Measurements from ENCODE around the gene ASXL2.
"Not testable (repeated sequence)": the region's sequence is repeated elsewhere in the genome, so short reads cannot be mapped to it uniquely, and the experiment has no call there.

The ASXL2 gene

DNA sequence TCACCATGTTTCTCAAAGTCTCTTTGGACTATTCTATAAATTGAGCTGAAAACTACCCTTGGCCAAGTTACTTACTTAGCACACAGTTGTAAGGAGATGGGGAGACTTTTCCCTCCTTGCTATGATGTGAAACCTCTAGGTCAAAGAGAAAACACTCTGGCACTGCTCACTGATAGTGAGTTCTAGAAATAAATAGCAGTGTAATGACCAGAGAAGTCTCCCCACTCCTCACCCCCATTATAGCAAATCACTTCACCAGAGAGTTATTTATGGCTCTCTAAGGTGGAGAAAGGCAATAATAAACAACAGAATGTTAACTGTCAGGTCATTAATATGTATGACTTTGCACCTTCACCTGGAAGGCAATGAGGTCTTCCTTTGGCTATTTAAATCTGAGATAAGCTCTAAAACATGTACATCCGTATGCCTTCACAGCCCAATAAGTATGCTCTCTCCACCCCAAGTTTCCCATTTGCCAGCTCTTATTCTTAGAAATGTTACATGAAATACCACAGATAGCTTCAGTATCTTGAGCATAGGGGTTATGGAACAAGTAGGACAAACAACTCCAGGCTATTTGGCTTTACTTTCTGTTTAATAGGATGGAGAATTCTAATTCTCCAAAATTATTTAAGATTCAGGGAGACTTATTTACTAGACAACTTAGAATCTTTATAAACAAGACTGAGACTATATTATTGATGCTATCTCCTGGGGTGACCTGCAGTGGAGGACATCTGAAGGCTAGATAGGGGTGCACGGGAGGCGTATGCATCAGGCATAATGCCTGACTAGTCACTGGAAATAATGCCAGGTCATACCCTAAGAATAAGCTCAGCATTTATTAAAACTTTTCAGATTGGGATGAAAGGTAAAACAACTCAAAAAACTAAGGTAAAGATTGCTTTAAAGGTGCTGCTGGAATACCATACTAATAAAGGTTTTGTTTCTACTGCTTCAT, 139.6 kb downstream of the ASXL2 start:
- DNase-seq (ENCODE audit: low read depth in 3 of 3): no peak

DNA sequence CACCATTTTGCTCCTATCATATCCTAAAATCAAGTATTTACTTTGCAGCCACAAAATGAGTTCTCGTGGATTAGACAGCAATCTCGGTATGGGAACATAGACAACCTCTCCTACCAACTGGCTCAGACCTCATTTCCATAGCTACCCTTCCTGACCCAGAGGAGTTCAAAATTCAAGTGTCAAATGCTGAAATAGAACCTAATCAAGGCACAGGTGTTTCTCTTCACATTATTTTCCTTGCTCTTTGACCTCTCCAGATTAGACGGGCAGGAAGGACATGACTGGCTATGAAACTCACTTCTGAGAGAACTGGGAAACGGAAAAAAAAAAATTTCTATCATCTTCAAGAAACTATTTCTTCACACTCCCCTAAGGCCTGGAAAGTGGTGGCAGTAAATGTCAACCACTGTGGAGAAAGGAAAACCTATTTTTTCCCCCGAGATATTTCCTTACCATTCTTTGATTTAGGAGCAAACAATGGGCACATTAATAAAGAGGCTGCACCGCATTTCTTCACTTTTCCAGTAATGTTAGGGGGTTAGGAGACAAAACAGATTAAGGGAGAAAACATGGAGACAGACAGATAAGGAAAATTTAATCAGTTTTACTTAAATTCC, 141.3 kb downstream of the ASXL2 start:
- DNase-seq (ENCODE audit: low read depth in 3 of 3): no peak

DNA sequence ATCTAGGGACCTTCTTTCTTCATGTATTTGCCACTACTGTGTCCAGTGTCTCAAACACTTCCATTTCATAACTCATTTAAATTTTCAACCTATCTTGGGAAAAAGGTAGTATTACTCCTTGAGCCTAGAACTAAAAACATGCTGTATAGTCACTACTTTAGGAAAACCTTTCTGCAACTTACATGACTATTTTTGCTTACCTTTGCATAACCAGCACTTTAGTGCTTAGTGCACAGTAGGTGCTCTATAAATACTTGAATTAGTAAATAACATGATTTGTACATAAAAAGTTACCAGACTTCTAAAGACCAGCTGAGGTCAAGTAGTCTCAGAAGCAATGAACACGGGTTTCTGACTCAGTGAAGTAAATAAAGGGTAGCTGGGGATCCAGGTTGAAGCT, 142.5 kb downstream of the ASXL2 start:
- no peak for DNase-seq (ENCODE audit: low read depth in 3 of 3)

DNA sequence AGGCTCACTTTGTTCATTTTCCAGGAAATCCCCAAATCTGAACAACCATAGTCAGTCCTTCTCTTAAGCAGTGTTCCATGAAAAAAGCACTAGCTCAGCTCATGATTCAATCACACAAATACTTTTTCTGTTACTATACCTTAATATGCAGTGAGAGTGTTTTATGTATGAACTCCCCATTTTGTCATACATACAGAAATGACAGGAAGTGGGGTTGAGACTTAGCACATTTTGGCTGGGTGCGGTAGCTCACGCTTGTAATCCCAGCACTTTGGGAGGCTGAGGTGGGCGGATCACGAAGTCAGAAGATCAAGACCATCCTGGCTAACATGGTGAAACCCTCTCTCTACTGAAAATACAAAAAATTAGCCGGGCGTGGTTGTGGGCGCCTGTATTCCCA, 149.7 kb downstream of the ASXL2 start:
- no peak for DNase-seq (ENCODE audit: low read depth in 3 of 3)

DNA sequence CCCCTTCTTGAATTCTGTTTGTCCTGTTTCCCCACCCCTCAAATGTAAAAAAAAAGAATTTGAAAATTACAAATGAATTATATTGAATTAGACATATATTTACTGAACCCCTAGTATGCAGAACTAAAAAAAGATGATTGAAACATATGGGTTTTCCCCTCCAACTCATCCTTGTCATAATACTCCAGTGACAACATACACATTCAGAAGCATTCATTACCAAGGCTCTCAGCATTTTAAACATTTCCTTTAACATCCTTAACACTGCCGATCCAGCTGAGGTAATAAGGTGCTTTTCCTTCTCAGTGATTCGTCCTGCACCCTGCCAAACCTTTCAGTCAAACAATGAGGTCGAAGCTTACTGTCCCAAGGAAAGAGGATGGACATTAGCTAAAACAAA, 151.8 kb downstream of the ASXL2 start:
- no peak for DNase-seq (ENCODE audit: low read depth in 3 of 3)

DNA sequence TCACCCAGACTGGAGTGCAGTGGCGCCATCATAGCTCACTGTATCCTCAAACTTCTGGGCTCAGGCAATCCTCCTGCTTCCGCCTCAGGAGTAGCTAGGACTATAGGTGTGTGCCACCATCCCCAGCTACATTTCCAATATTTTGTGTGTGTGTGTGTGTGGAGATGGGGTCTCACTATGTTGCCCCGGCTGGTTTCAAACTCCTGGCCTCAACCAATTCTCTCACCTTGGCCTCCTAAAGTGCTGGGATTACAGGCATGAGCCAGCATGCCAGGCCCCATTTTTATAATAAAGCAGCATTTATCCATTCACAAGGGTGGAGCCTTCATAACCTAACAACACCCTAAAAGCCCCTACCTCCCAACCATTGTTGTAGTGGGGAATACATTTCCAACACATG, 152.4 kb downstream of the ASXL2 start:
- DNase-seq (ENCODE audit: low read depth in 3 of 3): no peak

DNA sequence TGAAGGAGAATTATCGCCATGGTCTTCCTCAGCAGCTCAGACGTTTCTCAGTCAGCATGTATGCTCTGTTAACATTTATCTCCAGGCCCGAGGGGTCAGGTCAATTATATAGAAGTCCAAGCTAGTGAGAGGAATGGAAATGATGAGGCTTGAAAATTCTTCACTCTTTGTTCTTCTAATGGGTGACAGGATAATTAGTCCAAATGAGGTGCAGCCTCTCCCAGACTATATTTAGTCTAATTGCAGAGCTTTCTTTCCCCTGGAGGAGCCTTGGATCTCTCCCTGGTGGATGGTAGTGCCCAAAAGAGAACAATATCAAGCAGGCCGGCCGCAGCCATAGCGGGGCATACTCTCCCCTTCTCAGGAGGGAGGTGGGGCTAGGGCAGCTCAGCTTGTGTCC, 153.5 kb downstream of the ASXL2 start:
- no peak for DNase-seq (ENCODE audit: low read depth in 3 of 3)

DNA sequence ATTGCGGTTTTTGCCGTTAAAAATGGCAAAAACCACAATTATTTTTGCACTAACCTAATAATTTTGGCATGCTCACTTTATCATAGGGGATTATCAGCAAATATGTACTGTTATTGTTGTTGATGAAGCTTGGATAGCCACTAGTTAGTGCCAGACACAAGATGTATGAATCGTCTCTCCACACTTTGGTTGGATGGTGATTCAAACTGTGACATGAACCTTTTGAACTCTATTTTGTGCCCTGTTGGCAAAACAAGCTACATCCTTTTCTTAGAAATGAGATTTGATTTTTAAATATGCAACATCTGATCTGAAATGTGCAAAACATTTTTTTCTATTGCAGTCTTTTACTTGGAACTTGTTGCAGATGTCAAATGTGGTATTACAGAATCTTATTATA, 156.1 kb downstream of the ASXL2 start:
- no peak for DNase-seq (ENCODE audit: low read depth in 3 of 3)

DNA sequence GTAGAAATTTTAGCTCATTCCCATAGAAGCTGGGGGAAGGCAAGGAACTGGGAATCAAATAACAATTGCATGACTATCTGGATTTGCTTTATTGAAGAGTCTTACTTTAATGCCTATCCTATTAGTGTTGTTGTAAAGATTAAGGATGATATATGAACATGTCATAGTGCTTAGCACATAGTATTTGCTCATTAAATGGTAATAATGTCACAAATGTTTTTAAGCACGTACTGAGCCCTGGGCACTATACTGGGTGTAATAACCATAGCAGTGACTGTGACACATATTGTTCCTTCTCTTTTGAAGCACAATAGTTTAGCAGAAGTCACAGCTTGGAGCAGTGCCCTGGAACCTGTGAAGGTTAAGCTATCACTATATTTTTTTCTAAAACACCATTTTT, 157.7 kb downstream of the ASXL2 start:
- no peak for DNase-seq (ENCODE audit: low read depth in 3 of 3)

DNA sequence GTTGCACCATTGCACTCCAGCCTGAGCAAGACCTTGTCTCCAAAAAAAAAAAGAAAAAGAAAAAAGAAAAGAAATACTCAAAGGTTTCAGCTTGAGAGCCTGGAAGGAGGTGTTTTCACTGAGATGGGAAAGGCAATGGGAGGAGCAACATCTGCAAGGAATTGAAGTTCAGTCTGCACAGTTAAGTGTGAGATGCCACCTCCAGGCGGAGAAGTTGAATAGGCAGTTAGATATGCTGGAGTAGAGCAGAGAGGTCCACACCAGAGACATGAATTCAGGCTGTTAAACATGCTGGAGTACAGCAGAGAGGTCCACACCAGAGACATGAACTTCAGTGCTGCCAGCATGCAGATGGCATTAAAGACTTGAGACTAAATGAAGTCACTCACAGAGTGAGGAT, 163.5 kb downstream of the ASXL2 start:
- no peak for DNase-seq (ENCODE audit: low read depth in 3 of 3)

DNA sequence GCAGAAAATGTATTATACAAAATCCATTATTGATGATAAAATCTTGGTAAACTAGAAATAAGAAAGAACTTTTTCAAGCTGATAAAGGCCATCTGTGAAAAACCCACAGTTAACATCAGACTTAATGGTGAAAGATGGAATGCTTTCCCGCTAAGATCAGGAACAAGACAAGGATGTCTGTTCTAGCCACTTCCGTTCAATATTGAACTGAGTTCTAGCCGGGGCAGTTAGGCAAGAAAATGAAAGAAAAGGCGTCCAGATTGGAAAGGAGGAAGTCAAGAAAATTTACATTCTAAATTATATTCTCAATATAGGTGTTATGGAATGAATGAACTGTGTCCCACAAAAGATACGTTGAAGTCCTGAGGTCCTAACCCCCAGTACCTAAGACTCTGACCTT, 165.8 kb downstream of the ASXL2 start:
- no peak for DNase-seq (ENCODE audit: low read depth in 3 of 3)

DNA sequence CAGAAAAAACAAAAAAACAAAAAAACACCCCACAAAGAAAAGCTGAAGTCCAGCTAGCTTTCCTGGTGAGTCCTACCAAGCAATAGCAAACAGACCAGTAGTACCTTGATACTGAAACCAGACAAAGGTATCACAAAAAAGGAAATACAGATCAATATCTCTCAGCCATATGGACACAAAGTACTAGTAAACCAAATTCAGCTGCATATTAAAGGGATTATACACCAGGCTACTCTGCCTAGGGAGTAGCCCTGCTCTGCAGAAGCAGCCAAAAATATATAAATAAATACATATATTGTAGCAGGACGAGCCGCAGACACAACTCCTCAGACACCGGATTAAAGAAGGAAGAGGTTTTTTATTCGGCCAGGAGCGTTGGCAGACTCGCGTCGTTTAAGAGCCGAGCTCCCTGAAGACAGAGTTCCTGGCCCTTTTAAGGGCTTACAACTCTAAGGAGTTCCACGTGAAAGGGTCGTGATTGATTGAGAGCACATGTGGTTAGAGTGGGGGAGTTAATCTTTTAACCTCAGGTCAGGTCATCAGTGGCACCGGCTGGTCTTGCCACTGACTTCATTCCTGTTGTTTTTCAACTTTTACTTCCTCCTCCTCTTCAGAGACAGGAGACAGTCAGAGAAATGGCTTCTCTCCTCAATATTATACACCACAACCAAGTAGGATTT, 166.5 kb downstream of the ASXL2 start:
- no peak for DNase-seq (ENCODE audit: low read depth in 3 of 3)

DNA sequence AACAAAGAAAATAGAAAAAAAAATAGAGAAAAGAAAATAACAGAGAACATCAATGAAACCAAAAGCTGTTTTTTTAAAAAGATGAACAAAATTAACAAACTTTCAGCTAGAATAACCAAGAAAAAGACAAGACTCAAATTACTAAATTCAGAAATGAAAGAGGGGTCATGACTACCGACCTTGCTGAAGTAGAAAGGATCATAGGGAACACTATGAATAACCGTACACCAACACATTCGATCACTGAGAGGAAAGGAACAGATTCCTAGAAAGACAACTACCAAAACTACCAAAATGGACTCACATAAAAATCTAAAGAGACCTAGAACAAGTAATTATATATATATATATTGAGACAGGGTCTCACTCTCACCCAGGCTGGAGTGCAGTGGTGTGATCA, 167.5 kb downstream of the ASXL2 start:
- no peak for DNase-seq (ENCODE audit: low read depth in 3 of 3)

DNA sequence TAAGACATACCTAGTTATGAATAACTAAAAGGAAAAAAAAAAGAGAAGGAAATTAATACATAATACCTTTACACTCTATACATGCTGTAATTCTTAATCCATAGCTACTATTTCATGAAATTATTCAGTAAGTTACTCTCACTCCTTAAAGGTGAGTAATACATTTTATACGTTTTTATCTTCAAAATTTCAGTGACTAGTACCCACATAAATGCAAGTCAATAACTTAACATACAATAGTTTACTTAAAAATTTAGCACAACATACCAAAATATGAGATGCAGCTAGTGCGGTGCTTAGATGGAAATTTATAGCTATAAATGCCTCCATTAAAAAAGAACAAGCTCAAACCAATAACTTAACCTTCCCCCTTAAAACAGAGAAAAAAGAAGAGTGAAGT, 168.9 kb downstream of the ASXL2 start:
- no peak for DNase-seq (ENCODE audit: low read depth in 3 of 3)

DNA sequence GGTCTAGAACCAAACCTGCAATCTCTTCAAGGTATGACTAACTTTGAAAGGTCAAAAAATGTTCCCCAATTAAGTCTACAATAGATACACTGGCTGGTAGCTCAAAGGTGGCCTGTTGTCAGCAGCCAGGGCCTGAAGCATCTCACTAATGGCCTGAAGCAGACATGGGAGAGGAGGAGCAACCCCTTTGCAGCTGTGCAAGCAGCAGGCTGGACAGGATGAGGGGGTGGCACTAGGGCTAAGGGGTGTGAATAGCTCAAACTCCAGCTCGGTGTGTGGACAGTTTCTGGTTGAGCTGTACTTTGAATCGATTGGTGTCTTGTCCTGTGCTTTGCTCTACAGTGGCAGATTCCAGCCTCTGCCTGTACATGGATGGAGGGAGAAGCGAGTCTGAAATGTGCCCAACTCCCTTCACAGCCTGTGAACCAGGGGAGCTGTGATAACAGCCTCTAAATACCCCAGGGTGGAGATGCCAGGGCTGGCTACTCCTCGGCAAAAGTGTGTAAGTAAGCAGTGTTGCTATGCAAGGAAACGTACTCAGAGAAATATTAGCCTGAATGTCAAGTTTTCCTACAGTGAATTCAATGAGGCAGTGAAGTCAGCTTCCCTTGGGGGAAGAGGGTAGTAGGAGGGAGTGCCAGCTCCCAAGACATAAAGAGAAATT, 170.2 kb downstream of the ASXL2 start:
- DNase-seq (ENCODE audit: low read depth in 3 of 3): no peak

DNA sequence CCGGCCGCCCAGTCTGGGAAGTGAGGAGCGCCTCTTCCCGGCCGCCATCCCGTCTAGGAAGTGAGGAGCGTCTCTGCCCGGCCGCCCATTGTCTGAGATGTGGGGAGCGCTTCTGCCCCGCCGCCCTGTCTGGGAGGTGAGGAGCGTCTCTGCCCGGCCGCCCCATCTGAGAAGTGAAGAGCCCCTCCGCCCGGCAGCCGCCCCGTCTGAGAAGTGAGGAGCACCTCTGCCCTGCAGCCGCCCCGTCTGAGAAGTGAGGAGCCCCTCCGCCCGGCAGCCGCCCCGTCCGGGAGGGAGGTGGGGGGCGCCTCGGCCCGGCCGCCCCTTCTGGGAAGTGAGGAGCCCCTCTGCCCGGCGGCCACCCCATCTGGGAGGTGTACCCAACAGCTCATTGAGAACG, 172.7 kb downstream of the ASXL2 start:
- DNase-seq (ENCODE audit: low read depth in 3 of 3): not testable (repeated sequence)

DNA sequence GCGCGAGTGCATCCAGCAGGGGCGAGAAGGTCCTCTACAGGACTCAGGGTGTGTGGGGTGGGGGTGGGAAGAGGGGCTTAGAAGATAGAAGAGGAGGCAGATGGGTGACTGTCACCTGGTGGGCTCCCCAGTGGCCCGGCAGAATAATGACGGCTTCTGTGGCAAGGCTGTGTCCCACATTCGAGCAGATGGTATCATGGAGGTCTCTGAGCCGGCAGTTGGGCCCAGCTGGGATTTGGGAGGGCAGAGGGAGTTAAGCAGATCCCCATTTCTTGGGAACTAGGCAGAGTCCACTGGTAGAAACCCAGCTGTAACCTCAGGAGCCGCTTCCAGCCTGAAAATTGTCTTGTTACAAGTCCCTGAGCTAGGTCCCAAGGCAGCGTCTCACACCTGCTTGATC, 176.5 kb downstream of the ASXL2 start:
- DNase-seq (ENCODE audit: low read depth in 3 of 3): no peak

DNA sequence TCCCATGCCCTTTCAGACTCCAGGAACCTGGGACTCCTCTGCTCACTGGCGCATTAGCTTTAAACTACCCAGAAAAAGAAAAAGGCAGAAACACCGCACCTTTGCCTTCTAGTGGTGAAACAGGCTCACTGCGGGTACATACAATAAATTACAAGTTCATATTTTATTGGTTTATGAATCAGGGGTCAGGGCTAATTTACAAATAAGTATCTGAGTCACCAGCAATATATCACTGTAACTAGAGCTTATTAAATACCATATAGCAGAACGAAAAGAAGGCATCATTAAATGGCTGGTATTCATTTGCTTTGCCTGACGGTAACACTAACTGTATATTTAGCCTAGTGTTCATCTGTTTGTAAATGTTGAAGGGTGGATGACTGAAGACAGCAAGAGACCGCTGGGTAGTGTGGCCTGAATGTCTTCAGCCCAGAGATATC, 178.0 kb downstream of the ASXL2 start:
- peak in 1 of 3 donors; percentile 17 for DNase-seq (ENCODE audit: low read depth in 3 of 3)

DNA sequence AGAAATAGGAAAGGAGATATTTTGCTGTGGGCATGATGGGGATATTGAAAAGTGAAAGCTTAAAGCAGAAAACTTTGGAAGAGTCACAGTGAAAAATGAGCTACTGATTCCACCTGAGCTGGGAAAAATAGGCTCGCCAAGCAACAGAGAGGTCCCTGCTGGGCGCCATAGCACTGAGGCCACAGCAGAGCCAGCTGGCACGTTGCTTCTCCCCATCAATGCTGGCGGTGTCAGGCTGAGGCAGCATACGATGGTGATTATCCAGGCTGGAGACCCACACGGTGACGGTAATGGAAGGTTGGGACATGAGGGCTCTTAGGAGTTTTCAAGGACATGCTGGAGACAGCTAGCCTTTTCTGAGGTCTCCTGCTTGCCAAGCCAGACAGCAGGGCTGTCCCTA, 179.1 kb downstream of the ASXL2 start:
- no peak for DNase-seq (ENCODE audit: low read depth in 3 of 3)

DNA sequence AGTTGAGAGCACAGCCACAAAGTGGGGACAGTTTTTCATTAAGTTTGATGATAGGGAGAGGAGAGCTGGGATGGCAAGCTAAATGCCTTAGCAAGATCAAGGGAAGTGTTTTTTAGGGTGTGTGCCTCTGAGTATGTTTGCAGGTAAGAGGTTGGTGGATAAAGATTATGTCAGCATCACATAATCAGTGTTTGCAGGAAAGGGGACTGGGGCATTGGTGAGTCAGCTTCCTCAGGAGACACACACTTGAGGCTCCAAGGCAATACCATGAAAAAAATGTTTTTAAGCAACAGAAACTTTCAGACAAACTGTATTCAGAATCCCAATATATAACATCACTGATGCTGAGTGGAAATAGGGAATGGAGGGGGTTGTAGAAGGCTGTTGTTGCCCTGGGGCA, 179.5 kb downstream of the ASXL2 start:
- DNase-seq (ENCODE audit: low read depth in 3 of 3): no peak

DNA sequence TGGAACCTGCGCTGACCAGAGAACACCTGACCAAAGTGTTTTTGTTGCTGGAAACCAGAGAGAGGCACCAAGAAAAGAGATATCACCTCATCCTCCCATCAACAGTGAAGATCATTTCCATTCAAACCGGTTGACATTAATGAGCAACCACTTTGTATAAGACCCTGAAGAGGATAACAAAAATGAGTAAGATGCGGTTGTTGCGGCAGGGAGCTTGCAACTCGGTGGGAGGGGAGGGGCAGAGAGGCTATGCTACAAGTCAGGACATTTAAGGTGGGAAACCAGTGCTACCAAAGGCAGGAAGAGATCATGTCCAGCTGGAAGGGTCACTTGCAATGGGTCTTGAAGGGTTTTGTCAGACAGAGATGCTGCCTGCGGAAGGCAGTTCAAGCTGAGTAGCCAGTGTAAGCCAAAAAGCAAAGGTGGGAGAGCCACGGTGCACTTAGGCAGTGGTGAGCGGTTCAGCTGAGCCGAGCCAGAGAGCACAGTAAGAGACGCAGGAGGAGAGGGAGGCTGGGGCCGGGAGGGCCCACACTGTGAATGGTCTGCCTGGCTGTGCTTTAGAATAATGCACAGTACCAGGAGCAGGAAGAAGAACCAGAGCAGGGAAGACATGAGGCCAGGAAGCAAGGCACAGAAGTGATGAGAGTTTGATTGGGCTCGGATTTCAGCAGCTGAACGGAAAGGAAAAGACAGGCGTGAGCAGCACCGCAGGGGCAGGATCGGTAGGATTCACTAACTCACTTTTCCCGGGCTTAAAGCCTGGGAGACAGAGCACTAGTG, 180.5 kb downstream of the ASXL2 start:
- DNase-seq (ENCODE audit: low read depth in 3 of 3): no peak
